GM21447 (cell line): ENCODE measurements around the gene FFAR4.
"Not testable (repeated sequence)": the region's sequence is repeated elsewhere in the genome, so short reads cannot be mapped to it uniquely, and the experiment has no call there.

Source experiments
- ATAC-seq: cut with Tn5 transposase; IDR thresholded peaks from one replicate; pipeline ENCODE4 v1.9.1; 2021; ENCODE audit not compliant: unreplicated experiment

Gene FFAR4

DNA sequence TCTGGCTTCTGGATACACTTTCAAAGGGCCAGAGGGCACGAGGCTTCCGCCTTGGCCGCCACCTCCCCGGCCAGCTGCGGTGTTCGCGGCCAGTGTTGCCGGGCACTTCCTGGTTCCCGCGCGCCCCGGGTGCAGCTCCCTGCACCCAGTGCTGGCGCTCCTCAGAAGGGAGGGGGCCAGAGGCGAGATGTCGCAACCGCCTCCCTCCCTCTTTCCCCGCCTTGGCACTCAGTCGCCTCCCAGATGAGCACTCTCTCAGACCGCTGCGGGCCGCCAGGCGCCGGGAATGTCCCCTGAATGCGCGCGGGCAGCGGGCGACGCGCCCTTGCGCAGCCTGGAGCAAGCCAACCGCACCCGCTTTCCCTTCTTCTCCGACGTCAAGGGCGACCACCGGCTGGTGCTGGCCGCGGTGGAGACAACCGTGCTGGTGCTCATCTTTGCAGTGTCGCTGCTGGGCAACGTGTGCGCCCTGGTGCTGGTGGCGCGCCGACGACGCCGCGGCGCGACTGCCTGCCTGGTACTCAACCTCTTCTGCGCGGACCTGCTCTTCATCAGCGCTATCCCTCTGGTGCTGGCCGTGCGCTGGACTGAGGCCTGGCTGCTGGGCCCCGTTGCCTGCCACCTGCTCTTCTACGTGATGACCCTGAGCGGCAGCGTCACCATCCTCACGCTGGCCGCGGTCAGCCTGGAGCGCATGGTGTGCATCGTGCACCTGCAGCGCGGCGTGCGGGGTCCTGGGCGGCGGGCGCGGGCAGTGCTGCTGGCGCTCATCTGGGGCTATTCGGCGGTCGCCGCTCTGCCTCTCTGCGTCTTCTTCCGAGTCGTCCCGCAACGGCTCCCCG lies at the start of gene FFAR4:
Gene FFAR4 (plus strand): TSS at position 231 of the 842 bp plus-strand sequence. CDS start 56 bp downstream, at position 287.
- ATAC-seq: no peak

- no peak for ATAC-seq
Measured at GRCh38 chr10:93518531-93518930, 47.9 kb upstream of the FFAR4 start.

DNA sequence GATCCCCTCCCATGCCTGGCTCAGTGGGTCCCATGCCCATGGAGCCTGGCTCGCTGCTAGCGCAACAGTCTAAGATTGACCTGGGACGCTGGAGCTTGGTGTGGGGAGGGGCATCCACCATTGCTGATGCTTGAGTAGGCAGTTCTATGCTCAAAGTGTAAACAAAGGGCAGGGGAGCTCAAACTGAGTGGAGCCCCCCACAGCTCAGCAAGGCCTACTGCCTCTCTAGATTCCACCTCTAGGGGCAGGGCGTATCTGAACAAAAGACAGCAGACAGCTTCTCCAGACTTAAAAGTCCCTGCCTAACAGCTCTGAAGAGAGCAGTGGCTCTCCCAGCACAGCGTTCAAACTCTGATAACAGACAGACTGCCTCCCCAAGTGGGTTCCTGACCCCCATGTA lies 31.2 kb upstream of the FFAR4 start:
- no peak for ATAC-seq

DNA sequence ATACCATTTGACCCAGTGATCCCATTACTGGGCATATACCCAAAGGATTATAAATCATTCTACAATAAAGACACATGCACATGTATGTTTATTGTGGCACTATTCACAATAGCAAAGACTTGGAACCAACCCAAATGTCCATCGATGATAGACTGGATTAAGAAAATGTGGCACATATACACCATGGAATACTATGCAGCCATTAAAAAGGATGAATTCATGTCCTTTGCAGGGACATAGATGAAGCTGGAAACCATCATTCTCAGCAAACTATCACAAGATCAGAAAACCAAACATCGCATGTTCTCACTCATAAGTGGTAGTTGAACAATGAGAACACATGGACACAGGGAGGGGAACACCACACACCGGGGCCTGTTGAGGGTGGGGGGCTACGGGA lies 25.6 kb upstream of the FFAR4 start:
- ATAC-seq: not testable (repeated sequence)

GRCh38 chr10:93541402-93542357 lies 24.8 kb upstream of the FFAR4 start:
- ATAC-seq: no peak

DNA sequence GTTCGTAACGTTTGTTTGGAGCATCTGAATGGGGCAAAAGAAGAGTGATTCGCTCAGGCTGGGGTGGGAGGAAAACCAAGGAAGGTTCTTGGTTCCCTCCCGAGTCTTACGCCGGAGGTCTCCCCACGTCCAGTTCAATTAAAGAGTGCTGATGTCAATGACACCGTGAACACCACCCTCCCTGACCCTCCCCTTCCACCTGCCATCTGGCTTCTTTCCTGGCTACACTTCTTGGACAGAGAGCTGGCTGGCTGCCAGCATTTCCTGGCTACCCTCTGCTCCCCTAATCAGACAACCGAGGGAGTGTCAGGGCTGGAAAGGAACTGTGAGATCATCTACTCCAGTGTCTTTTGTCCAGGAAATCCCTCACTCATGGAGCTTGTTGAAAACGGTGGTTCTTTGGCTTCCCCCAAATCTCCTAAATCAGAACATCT lies 24.1 kb upstream of the FFAR4 start:
- no peak for ATAC-seq

DNA sequence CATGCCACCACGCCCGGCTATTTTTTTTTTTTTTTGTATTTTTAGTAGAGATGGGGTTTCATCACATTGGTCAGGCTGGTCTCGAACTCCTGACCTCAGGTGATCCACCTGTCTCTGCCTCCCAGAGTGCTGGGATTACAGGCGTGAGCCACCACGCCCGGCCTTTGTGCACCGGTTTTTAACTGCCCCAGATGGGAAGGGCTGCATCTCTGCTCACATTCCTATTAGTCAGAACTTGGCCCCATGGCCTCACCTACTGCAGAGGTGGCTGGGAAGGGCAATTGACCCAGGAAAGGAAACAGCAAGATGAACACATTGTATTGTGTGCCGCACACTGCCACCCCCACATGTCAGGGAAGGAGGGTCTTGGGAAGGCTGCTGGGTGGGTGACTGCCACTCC lies 19.5 kb upstream of the FFAR4 start:
- ATAC-seq: not testable (repeated sequence)

- no peak for ATAC-seq
Measured at GRCh38 chr10:93547522-93547921, 18.9 kb upstream of the FFAR4 start.

DNA sequence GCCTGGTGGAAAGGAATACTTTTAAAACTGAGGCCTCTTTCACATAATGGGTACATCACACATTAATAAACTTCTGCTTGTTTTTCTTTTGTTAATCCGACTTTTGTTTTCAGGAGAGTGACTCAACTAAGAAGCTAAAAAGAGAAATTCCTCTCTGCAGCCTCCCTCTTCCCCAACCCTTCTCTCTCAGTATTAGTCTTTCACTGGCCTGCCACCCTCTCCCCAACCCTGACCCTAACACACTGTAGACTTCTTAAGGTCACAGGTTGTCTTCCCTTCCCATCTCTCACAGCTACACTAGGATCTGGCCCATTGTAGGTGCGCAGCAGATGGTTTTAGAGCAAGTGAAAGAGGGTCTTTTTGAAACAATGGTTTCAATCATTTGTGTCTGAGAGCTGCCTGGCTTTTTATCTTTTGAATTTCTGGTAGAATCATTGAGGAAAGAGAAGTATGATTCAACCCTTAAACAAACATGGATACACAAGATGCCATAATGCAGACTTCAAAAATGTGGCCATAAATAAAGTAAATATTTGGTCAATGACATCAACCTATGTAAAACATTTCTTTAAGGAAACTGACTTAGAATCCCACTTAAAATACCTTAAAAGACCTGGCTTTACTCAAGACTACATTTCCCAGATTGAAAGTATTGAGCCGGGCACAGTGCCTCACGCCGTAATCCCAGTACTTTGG lies 17.9 kb upstream of the FFAR4 start:
- ATAC-seq: no peak

- no peak for ATAC-seq
Measured at GRCh38 chr10:93550606-93551005, 15.9 kb upstream of the FFAR4 start.

- no peak for ATAC-seq
Measured at GRCh38 chr10:93552780-93553179, 13.7 kb upstream of the FFAR4 start.

GRCh38 chr10:93553482-93554315 lies 12.8 kb upstream of the FFAR4 start:
- ATAC-seq: no peak

DNA sequence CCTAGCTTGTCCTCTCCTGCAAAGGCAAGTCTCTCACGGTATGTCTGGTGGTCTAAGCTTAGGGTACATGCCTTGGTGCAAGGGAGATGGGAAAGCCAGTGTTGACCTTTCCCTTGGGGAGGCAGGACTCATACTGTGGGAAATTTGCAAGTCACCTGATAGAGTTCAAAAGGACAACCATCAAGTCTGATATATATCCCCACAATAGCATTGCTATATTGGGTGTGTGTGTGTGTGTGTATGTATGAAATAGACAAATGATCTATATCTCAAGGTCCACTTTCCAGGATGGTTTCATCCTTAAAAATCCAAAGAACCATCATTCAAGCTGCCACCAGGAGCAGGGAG lies 12.2 kb upstream of the FFAR4 start:
- ATAC-seq: no peak

- no peak for ATAC-seq
Measured at GRCh38 chr10:93554760-93555432, 11.6 kb upstream of the FFAR4 start.

DNA sequence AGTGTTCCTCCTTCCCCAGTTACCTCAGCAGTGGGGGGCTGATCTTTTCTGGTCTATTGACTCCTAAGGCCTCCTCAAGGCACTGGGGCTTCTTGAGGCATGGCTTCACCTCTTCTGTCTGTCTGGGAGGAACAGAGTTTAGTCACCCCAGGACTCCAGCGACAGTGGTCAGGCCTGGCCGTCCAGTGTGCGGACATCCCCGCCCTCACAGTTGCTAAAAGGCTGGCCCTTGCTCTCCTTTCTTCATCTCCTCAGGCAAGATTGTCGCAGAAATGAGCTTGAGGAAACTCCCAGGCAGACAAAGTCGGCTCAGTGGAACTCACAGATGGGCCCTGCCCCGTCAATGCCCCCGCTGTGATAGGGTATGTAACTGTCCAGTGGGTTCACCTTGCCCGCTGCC lies 7.0 kb upstream of the FFAR4 start:
- no peak for ATAC-seq

DNA sequence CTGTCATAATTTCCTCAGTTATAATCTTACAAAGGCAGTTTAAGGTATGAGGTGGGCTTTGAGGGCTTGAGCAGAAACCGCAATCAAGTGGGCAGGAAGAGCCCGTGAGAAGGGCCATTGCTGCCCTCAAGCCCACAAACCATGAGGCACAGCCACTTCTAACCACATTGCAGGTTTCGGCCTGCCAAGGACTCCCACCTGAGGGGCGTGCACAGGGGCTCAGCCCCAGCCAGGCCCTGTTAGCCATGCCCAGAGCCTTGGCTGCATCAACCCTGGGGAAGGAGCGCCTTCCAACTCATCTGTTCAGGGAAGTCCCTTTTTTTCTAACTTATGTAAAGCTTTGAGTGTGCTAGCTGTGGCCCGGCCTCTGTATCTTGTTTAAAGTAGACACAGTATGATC lies 5.9 kb upstream of the FFAR4 start:
- ATAC-seq: no peak

GRCh38 chr10:93565446-93565845 lies 1.0 kb upstream of the FFAR4 start:
- no peak for ATAC-seq

DNA sequence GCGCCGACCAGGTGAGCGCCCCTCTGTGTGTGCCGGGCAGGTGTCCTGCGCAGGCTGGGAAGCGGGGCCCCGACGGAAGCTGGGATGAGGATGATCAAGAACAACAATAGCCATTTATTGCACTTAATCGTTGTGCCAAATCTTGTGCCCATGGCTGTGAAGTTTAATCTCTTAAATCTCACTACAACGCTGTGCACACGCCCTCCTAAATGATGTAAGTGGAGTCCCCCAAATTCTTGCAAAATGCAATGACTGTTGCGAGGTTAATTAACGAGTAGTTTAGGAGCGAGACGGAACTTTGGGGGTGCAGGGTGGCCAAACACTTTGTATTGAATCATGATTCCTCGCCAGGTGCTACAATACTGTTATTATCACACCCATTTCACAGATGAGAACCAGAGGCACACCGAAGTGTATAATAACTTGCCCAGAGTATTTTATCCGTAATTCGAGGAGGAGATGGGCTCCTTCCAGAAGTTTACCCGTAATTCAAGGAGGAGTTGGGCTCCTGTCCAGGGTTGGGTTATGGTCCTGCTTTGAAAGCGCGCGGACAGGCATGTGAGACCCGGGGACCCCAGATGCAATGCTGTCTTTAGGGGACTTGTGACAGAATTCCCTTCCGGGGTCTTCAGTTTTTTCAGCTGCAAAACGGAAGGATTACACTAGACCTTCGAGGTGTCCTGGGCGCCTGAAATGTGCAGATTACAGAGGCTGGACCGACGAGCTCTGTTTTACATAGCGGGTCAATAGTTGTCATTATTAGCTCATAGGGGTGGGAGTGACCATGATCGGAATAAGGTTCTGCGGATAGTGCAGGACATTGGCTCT lies 1.0 kb downstream of the FFAR4 start:
- no peak for ATAC-seq

- no peak for ATAC-seq
Measured at GRCh38 chr10:93568105-93568390, 1.6 kb downstream of the FFAR4 start.
